WTC11 (cell line): ENCODE measurements around the gene MMAB. TPM values are rescaled to one million over a fixed set of nuclear protein-coding genes. Genes with fewer than 3 reads are reported as not detected.

Experiments used
- ATAC-seq: fragments of 200-7000 bp; cut with Tn5 transposase; 2 replicates; pipeline ENCODE4 v1.10.0; 2021; ENCODE audit warnings: mild to moderate bottlenecking, moderate library complexity
- CTCF ChIA-PET: fragments of 300-600 bp; sonication (Branson Sonifier 250); formaldehyde crosslinking; loops from one replicate; lab custom pipeline; 2021; ENCODE audit warnings: antibody characterized with exemption; lab: Charles Lee
- POLR2A ChIA-PET: fragments of 350-600 bp; sonication (Branson Sonifier 250); formaldehyde crosslinking; loops from one replicate; lab custom pipeline; 2021; ENCODE audit warnings: antibody characterized with exemption; lab: Charles Lee
- DNase-seq: peaks from one replicate; pipeline ENCODE4 v3.0.0; 2021; ENCODE audit warnings: low spot score
- H3K27ac Mint-ChIP-seq: 2 replicates; pipeline ENCODE4 v1.8.0; 2021; ENCODE audit warnings: mixed read lengths
- H3K27me3 Mint-ChIP-seq: 2 replicates; pipeline ENCODE4 v1.8.0; 2021; ENCODE audit warnings: low read depth, mild to moderate bottlenecking, moderate library complexity, mixed read lengths
- H3K36me3 Mint-ChIP-seq: 2 replicates; pipeline ENCODE4 v1.8.0; 2021; ENCODE audit warnings: mixed read lengths
- H3K4me1 Mint-ChIP-seq: 2 replicates; pipeline ENCODE4 v1.8.0; 2022; ENCODE audit warnings: mixed read lengths
- H3K4me3 Mint-ChIP-seq: 2 replicates; pipeline ENCODE4 v1.8.0; 2021; ENCODE audit warnings: mild to moderate bottlenecking, moderate library complexity, mixed read lengths
- H3K9me3 Mint-ChIP-seq: 2 replicates; pipeline ENCODE4 v1.8.0; 2021; ENCODE audit warnings: mixed read lengths
- CBFB ChIP-seq: sonication (generic); formaldehyde crosslinking; IDR thresholded peaks from 2 replicates; pipeline ENCODE4 v1.8.1; 2022; ENCODE audit warnings: mild to moderate bottlenecking, low read depth, missing genetic modification reagents
- CREB1 ChIP-seq: sonication (generic); formaldehyde crosslinking; IDR thresholded peaks from 2 replicates; pipeline ENCODE4 v1.8.0; 2023; ENCODE audit warnings: mild to moderate bottlenecking, missing genetic modification reagents
- CREM ChIP-seq: sonication (generic); formaldehyde crosslinking; IDR thresholded peaks from 2 replicates; pipeline ENCODE4 v1.8.1; 2022; ENCODE audit warnings: mild to moderate bottlenecking, missing genetic modification reagents, moderate library complexity
- ERG ChIP-seq: fragments of 250-450 bp; sonication (Bioruptor Pico); IDR thresholded peaks from 2 replicates; pipeline ENCODE4 v1.8.0; 2021; ENCODE audit warnings: mild to moderate bottlenecking
- FOXJ3 ChIP-seq: sonication (generic); formaldehyde crosslinking; IDR thresholded peaks from 2 replicates; pipeline ENCODE4 v1.9.0; 2021; ENCODE audit warnings: missing genetic modification reagents, mild to moderate bottlenecking, borderline replicate concordance
- GABPB1 ChIP-seq: sonication (generic); formaldehyde crosslinking; IDR thresholded peaks from 2 replicates; pipeline ENCODE4 v1.8.1; 2023; ENCODE audit warnings: mild to moderate bottlenecking, missing genetic modification reagents
- HMGA2 ChIP-seq: fragments of 250-450 bp; sonication (Bioruptor Pico); IDR thresholded peaks from 2 replicates; pipeline ENCODE4 v1.4.0; 2021; ENCODE audit warnings: mild to moderate bottlenecking, moderate library complexity
- NR1H2 ChIP-seq: sonication (generic); formaldehyde crosslinking; IDR thresholded peaks from 2 replicates; pipeline ENCODE4 v1.9.0; 2021; ENCODE audit warnings: mild to moderate bottlenecking, moderate library complexity, missing genetic modification reagents
- NR3C1 ChIP-seq: sonication (generic); formaldehyde crosslinking; conservative IDR thresholded peaks from 2 replicates; pipeline ENCODE4 v1.8.1; 2023; ENCODE audit warnings: low read depth, mild to moderate bottlenecking, missing genetic modification reagents
- RELA ChIP-seq: sonication (generic); formaldehyde crosslinking; IDR thresholded peaks from 2 replicates; pipeline ENCODE4 v1.8.1; 2022; ENCODE audit warnings: missing genetic modification reagents, mild to moderate bottlenecking, borderline replicate concordance
- ZNF232 ChIP-seq: sonication (generic); formaldehyde crosslinking; IDR thresholded peaks from 2 replicates; pipeline ENCODE4 v1.8.0; 2022; ENCODE audit warnings: mild to moderate bottlenecking, missing genetic modification reagents
- ZNF416 ChIP-seq: fragments of 250-450 bp; sonication (Bioruptor Pico); IDR thresholded peaks from 2 replicates; pipeline ENCODE4 v1.9.0; 2021; ENCODE audit warnings: mild to moderate bottlenecking, inconsistent platforms
- ZNF423 ChIP-seq: fragments of 250-450 bp; sonication (Bioruptor Pico); IDR thresholded peaks from 2 replicates; pipeline ENCODE4 v2.1.2; 2022; ENCODE audit warnings: mild to moderate bottlenecking, moderate library complexity
- ZNF532 ChIP-seq: fragments of 250-450 bp; sonication (Bioruptor Pico); IDR thresholded peaks from 2 replicates; pipeline ENCODE4 v1.9.0; 2021; ENCODE audit warnings: mild to moderate bottlenecking, borderline replicate concordance
- ZNF671 ChIP-seq: fragments of 250-450 bp; sonication (Bioruptor Pico); IDR thresholded peaks from 2 replicates; pipeline ENCODE4 v1.8.0; 2021; ENCODE audit warnings: mild to moderate bottlenecking
- total RNA-seq: library from RNA; stranded (reverse); gene quantifications from 3 replicates; pipeline ENCODE4 v1.2.3, GENCODE V29; 2021
- TF ChIP-seq, protein P1 (sequence below): sonication (generic); formaldehyde crosslinking; IDR thresholded peaks from 2 replicates; pipeline ENCODE4 v1.8.1; 2022; ENCODE audit warnings: low read depth, missing genetic modification reagents, borderline replicate concordance
- TF ChIP-seq, protein P2 (sequence below): sonication (generic); formaldehyde crosslinking; IDR thresholded peaks from 2 replicates; pipeline ENCODE4 v1.8.0; 2022; ENCODE audit warnings: mild to moderate bottlenecking, missing genetic modification reagents
- TF ChIP-seq, protein P3 (sequence below): fragments of 250-450 bp; sonication (Bioruptor Pico); IDR thresholded peaks from 2 replicates; pipeline ENCODE4 v2.1.2; 2022; ENCODE audit warnings: mild to moderate bottlenecking, moderate library complexity
- TF ChIP-seq, protein P4 (sequence below): sonication (generic); formaldehyde crosslinking; IDR thresholded peaks from 2 replicates; pipeline ENCODE4 v1.8.0; 2023; ENCODE audit warnings: missing genetic modification reagents
- TF ChIP-seq, protein P5 (sequence below): fragments of 250-450 bp; sonication (Bioruptor Pico); IDR thresholded peaks from 2 replicates; pipeline ENCODE4 v1.9.0; 2021; ENCODE audit warnings: moderate library complexity, mild to moderate bottlenecking, inconsistent platforms, borderline replicate concordance
- TF ChIP-seq, protein P6 (sequence below): sonication (generic); formaldehyde crosslinking; IDR thresholded peaks from 2 replicates; pipeline ENCODE4 v1.8.1; 2023; ENCODE audit warnings: mild to moderate bottlenecking, missing genetic modification reagents

Gene MMAB
- total RNA-seq, 1 experiment from 2014 or later = 22.0 TPM

- Mint-ChIP-seq H3K4me3 (no peak overlapping the region), H3K9me3 (no peaks in the 10 kb centered on the region), H3K27me3 (no peaks in the 10 kb centered on the region), H3K36me3 (no peaks in the 10 kb centered on the region), H3K27ac (no peak overlapping the region), H3K4me1 (peaks cover 3% of the 10 kb centered on the region; the same call in 1 of the 2 replicates)
- TF ChIP-seq ZNF416 (CRISPR knock-in tag) (no peak), HMGA2 (no peak), NR3C1 (CRISPR knock-in tag) (no peak), CBFB (CRISPR knock-in tag) (no peak), CREM (CRISPR knock-in tag) (no peak), NR1H2 (CRISPR knock-in tag) (no peak), GABPB1 (no peak), FOXJ3 (CRISPR knock-in tag) (no peak), ZNF232 (CRISPR knock-in tag) (no peak), ERG (CRISPR knock-in tag) (no peak), ZNF423 (CRISPR knock-in tag) (no peak)
- TF ChIP-seq, protein P1, sequence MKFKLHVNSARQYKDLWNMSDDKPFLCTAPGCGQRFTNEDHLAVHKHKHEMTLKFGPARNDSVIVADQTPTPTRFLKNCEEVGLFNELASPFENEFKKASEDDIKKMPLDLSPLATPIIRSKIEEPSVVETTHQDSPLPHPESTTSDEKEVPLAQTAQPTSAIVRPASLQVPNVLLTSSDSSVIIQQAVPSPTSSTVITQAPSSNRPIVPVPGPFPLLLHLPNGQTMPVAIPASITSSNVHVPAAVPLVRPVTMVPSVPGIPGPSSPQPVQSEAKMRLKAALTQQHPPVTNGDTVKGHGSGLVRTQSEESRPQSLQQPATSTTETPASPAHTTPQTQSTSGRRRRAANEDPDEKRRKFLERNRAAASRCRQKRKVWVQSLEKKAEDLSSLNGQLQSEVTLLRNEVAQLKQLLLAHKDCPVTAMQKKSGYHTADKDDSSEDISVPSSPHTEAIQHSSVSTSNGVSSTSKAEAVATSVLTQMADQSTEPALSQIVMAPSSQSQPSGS (CRISPR knock-in tag) = no peak
- POLR2A ChIA-PET = interaction anchor here (0.6 to 0.7 kb wide), 2 partner anchors 17 to 219 kb away, joined by 4 to 5 read pairs; no protein-coding TSS in a partner anchor
- no peak for ATAC-seq
- no peak for DNase-seq
- CTCF ChIA-PET = interaction anchor here (0.8 to 2.3 kb wide), 3 partner anchors 127 to 221 kb away, joined by 3 to 8 read pairs (median 6); no protein-coding TSS in a partner anchor
Observed at GRCh38 chr12:109554761-109555160, 18.5 kb downstream of the MMAB start.

DNA sequence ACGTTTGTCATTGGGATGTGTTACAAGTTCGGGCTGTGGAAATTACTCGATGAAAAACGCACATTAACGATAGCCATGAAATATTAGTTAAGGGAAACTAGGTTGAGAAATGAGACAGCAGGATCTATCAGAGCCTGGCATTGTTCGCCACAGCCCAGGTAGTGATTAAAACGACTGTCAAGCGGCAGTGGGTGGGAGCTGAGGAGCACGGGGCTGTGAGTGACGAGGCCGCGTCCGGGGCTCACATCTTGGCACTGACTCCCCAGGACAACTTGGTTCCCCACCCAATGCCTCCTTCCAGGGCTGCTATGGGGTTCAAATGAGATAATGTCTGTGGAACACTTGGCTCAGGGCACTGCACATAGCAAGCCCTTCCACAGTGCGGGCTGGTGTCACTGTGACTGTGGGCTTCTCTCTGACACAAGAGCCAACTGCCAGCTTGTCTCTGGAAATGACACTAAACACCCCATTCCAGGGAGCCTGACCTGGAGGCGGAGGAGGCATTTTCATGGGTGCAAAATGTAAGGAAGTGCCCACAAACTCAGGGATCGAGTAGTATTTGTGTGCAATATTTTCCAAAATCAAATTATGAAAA, 19.3 kb downstream of the MMAB start:
- ATAC-seq (no peak), DNase-seq (no peak)
- CTCF ChIA-PET = interaction anchor here (0.8 to 1.7 kb wide), 2 partner anchors 35 to 44 kb away, joined by 3 to 5 read pairs; no protein-coding TSS in a partner anchor
- H3K27ac Mint-ChIP-seq = no peak overlapping the region
- peaks cover 3% of the 10 kb centered on the region; the same call in 1 of the 2 replicates for H3K4me1 Mint-ChIP-seq
- POLR2A ChIA-PET = interaction anchor here (0.7 kb wide), 1 partner anchor 49 kb away, joined by 3 read pairs; no protein-coding TSS in a partner anchor
- no peaks in the 10 kb centered on the region for H3K27me3 Mint-ChIP-seq
- no peak overlapping the region for H3K4me3 Mint-ChIP-seq
- H3K9me3 Mint-ChIP-seq = no peaks in the 10 kb centered on the region
- H3K36me3 Mint-ChIP-seq = no peaks in the 10 kb centered on the region
- TF ChIP-seq CREB1 (CRISPR knock-in tag) (no peak), ZNF532 (CRISPR knock-in tag) (no peak), RELA (no peak), ZNF671 (CRISPR knock-in tag) (no peak), CREM (CRISPR knock-in tag) (no peak)
- TF ChIP-seq, protein P2, sequence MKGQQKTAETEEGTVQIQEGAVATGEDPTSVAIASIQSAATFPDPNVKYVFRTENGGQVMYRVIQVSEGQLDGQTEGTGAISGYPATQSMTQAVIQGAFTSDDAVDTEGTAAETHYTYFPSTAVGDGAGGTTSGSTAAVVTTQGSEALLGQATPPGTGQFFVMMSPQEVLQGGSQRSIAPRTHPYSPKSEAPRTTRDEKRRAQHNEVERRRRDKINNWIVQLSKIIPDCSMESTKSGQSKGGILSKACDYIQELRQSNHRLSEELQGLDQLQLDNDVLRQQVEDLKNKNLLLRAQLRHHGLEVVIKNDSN (CRISPR knock-in tag) = no peak
- TF ChIP-seq, protein P3, sequence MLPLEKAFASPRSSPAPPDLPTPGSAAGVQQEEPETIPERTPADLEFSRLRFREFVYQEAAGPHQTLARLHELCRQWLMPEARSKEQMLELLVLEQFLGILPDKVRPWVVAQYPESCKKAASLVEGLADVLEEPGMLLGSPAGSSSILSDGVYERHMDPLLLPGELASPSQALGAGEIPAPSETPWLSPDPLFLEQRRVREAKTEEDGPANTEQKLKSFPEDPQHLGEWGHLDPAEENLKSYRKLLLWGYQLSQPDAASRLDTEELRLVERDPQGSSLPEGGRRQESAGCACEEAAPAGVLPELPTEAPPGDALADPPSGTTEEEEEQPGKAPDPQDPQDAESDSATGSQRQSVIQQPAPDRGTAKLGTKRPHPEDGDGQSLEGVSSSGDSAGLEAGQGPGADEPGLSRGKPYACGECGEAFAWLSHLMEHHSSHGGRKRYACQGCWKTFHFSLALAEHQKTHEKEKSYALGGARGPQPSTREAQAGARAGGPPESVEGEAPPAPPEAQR (CRISPR knock-in tag) = no peak
- TF ChIP-seq, protein P4, sequence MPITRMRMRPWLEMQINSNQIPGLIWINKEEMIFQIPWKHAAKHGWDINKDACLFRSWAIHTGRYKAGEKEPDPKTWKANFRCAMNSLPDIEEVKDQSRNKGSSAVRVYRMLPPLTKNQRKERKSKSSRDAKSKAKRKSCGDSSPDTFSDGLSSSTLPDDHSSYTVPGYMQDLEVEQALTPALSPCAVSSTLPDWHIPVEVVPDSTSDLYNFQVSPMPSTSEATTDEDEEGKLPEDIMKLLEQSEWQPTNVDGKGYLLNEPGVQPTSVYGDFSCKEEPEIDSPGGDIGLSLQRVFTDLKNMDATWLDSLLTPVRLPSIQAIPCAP (CRISPR knock-in tag) = no peak
- TF ChIP-seq, protein P5, sequence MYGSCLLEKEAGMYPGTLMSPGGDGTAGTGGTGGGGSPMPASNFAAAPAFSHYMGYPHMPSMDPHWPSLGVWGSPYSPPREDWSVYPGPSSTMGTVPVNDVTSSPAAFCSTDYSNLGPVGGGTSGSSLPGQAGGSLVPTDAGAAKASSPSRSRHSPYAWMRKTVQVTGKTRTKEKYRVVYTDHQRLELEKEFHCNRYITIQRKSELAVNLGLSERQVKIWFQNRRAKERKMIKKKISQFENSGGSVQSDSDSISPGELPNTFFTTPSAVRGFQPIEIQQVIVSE (CRISPR knock-in tag) = no peak
- TF ChIP-seq, protein P6, sequence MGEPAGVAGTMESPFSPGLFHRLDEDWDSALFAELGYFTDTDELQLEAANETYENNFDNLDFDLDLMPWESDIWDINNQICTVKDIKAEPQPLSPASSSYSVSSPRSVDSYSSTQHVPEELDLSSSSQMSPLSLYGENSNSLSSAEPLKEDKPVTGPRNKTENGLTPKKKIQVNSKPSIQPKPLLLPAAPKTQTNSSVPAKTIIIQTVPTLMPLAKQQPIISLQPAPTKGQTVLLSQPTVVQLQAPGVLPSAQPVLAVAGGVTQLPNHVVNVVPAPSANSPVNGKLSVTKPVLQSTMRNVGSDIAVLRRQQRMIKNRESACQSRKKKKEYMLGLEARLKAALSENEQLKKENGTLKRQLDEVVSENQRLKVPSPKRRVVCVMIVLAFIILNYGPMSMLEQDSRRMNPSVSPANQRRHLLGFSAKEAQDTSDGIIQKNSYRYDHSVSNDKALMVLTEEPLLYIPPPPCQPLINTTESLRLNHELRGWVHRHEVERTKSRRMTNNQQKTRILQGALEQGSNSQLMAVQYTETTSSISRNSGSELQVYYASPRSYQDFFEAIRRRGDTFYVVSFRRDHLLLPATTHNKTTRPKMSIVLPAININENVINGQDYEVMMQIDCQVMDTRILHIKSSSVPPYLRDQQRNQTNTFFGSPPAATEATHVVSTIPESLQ (CRISPR knock-in tag) = no peak
